ENCODE data around the gene GLIS2. TPM values are rescaled to one million over a fixed set of nuclear protein-coding genes. Genes with fewer than 3 reads are reported as not detected.

The GLIS2 gene
- total RNA-seq, 1 experiment from 2014 or later = 23.0 TPM

GRCh38 chr16:4367393-4367856 lies 51.6 kb downstream of the GLIS2 start:
- ATAC-seq (no peak), DNase-seq (ENCODE audit: low spot score) (no peak)
- Mint-ChIP-seq H3K4me3 (no peak overlapping the region), H3K4me1 (peaks cover under 1% of the 10 kb centered on the region; the same call in 1 of the 2 replicates), H3K9me3 (no peaks in the 10 kb centered on the region), H3K27ac (peak overlapping the region; percentile 45), H3K27me3 (ENCODE audit: low read depth) (no peaks in the 10 kb centered on the region), H3K36me3 (no peaks in the 10 kb centered on the region)
- ChIA-PET POLR2A (no interaction called here), CTCF (interaction anchor here (0.6 to 4.0 kb wide), 5 partner anchors 8 to 68 kb away, joined by 3 to 45 read pairs (median 3); no protein-coding TSS in a partner anchor)
- TF ChIP-seq TEAD4 (CRISPR knock-in tag; IDR thresholded peaks at IDR 0.05) (no peak), ZNF281 (CRISPR knock-in tag; IDR thresholded peaks at IDR 0.05) (no peak), TP53 (CRISPR knock-in tag; IDR thresholded peaks at IDR 0.05) (no peak), ATF2 (CRISPR knock-in tag; IDR thresholded peaks at IDR 0.05; ENCODE audit: borderline replicate concordance, low read depth) (no peak), FOXJ3 (CRISPR knock-in tag; IDR thresholded peaks at IDR 0.05; ENCODE audit: borderline replicate concordance) (no peak), ATF6 (CRISPR knock-in tag; IDR thresholded peaks at IDR 0.05) (no peak), ZNF416 (CRISPR knock-in tag; IDR thresholded peaks at IDR 0.05) (no peak), PRRX2 (CRISPR knock-in tag; IDR thresholded peaks at IDR 0.05) (no peak)

GRCh38 chr16:4369007-4369733 lies 53.3 kb downstream of the GLIS2 start:
- POLR2A ChIA-PET = interaction anchor here (0.6 to 1.0 kb wide), 2 partner anchors 21 to 53 kb away, joined by 3 to 4 read pairs; no protein-coding TSS in a partner anchor

More at GRCh38 chr16:4369007-4369733, 53.3 kb downstream of the GLIS2 start:
- ATAC-seq (no peak), DNase-seq (ENCODE audit: low spot score) (no peak)
- H3K27ac Mint-ChIP-seq = no peak overlapping the region
- no peaks in the 10 kb centered on the region for H3K9me3 Mint-ChIP-seq
- H3K4me1 Mint-ChIP-seq = peaks cover 14% of the 10 kb centered on the region
- TF ChIP-seq ZSCAN18 (CRISPR knock-in tag; IDR thresholded peaks at IDR 0.05) (no peak), CDX4 (CRISPR knock-in tag; IDR thresholded peaks at IDR 0.05; ENCODE audit: borderline replicate concordance) (no peak), NFATC4 (CRISPR knock-in tag; IDR thresholded peaks at IDR 0.05) (no peak), MAX (CRISPR knock-in tag; IDR thresholded peaks at IDR 0.05) (no peak), ZBTB43 (CRISPR knock-in tag; IDR thresholded peaks at IDR 0.05) (no peak), ATF1 (CRISPR knock-in tag; IDR thresholded peaks at IDR 0.05) (no peak), ELF4 (CRISPR knock-in tag; IDR thresholded peaks at IDR 0.05; ENCODE audit: low read depth) (no peak)
- H3K4me3 Mint-ChIP-seq = no peak overlapping the region
- H3K27me3 Mint-ChIP-seq (ENCODE audit: low read depth) = no peaks in the 10 kb centered on the region
- CTCF ChIA-PET = interaction anchor here (1.0 to 4.0 kb wide), 6 partner anchors 9 to 80 kb away, joined by 3 to 45 read pairs (median 8); no protein-coding TSS in a partner anchor
- no peaks in the 10 kb centered on the region for H3K36me3 Mint-ChIP-seq
